Colonic mucosa (tissue), 4 donors: ENCODE data around the gene LPAR4. TPM values are rescaled to one million over a fixed set of nuclear protein-coding genes. Genes with fewer than 3 reads are reported as not detected.

Experiments used
- DNase-seq: peaks from one replicate; pipeline ENCODE4 v3.0.0-alpha.2; 2020
- H3K27ac ChIP-seq: fragments of 200-600 bp; one replicate; pipeline ENCODE4 v1.8.0; 2021
- H3K27me3 ChIP-seq: fragments of 200-600 bp; one replicate; pipeline ENCODE4 v1.8.0; 2021
- H3K36me3 ChIP-seq: fragments of 200-600 bp; one replicate; pipeline ENCODE4 v1.8.0; 2021
- H3K4me1 ChIP-seq: fragments of 200-600 bp; one replicate; pipeline ENCODE4 v1.8.0; 2021; ENCODE audit warnings: mild to moderate bottlenecking
- H3K4me3 ChIP-seq: fragments of 200-600 bp; one replicate; pipeline ENCODE4 v1.8.0; 2021
- H3K9ac ChIP-seq, 2 donors: one replicate each; pipeline ENCODE4 v1.7.0; 2013; ENCODE audit warnings: control low read depth in 2 of 2, low read depth in 2 of 2, low read length in 2 of 2
- H3K9me3 ChIP-seq: fragments of 200-600 bp; one replicate; pipeline ENCODE4 v1.8.0; 2021
- CTCF ChIP-seq: fragments of 200-600 bp; IDR thresholded peaks from one replicate; pipeline ENCODE4 v1.8.0; 2022; ENCODE audit warnings: antibody characterized with exemption, mild to moderate bottlenecking
- intact Hi-C: fragments of 100-400 bp; cut with DNase I; formaldehyde crosslinking; loops from one replicate; pipeline ENCODE4 v1.14.1; 2022
- total RNA-seq, 2 donors: library from RNA; stranded (reverse); fragmentation: NEBNext Ultra II Directional in 1 of 2; extraction: Animal tissue kit (Norgen Biotek cat#: 25700) in 1 of 2; gene quantifications; one replicate each; pipeline ENCODE4 v1.2.1, GENCODE V29; 2021
- donor health status: healthy.
- donor health status: DM: no; HTN: no; CAD: no.
- donor health status: DM: no; HTN: no; CAD: no.

The LPAR4 gene
- total RNA-seq, 2 donors from 2014 or later = 0.15 to 0.24 TPM

- intact Hi-C loops = no loop called here
- H3K4me1 ChIP-seq = no peaks in the 10 kb centered on the region
- no peaks in the 10 kb centered on the region for H3K36me3 ChIP-seq
- H3K9ac ChIP-seq = no peak overlapping the region
- TF ChIP-seq CTCF = no peak
- no peak overlapping the region for H3K4me3 ChIP-seq
- no peak overlapping the region for H3K27ac ChIP-seq
- no peaks in the 10 kb centered on the region for H3K9me3 ChIP-seq
- H3K27me3 ChIP-seq = no peaks in the 10 kb centered on the region
- DNase-seq = no peak
Observed at GRCh38 chrX:78725287-78725686, 22.2 kb upstream of the LPAR4 start.

GRCh38 chrX:78746496-78746895 lies 1.0 kb upstream of the LPAR4 start:
- no peak overlapping the region for H3K9ac ChIP-seq
- no peaks in the 10 kb centered on the region for H3K9me3 ChIP-seq
- H3K27me3 ChIP-seq = no peaks in the 10 kb centered on the region
- H3K27ac ChIP-seq = no peak overlapping the region
- TF ChIP-seq CTCF = no peak
- no peak overlapping the region for H3K4me3 ChIP-seq
- DNase-seq = no peak
- H3K36me3 ChIP-seq = no peaks in the 10 kb centered on the region
- no peaks in the 10 kb centered on the region for H3K4me1 ChIP-seq
- intact Hi-C loops = no loop called here

- intact Hi-C loops = no loop called here
- H3K9ac ChIP-seq = no peak overlapping the region
- no peak overlapping the region for H3K4me3 ChIP-seq
- H3K9me3 ChIP-seq = no peaks in the 10 kb centered on the region
- no peaks in the 10 kb centered on the region for H3K27me3 ChIP-seq
- H3K36me3 ChIP-seq = no peaks in the 10 kb centered on the region
- no peak overlapping the region for H3K27ac ChIP-seq
- no peaks in the 10 kb centered on the region for H3K4me1 ChIP-seq
- TF ChIP-seq CTCF = no peak
- DNase-seq = no peak
Observed at GRCh38 chrX:78747971-78748370, 451 bp downstream of the LPAR4 start.

DNA sequence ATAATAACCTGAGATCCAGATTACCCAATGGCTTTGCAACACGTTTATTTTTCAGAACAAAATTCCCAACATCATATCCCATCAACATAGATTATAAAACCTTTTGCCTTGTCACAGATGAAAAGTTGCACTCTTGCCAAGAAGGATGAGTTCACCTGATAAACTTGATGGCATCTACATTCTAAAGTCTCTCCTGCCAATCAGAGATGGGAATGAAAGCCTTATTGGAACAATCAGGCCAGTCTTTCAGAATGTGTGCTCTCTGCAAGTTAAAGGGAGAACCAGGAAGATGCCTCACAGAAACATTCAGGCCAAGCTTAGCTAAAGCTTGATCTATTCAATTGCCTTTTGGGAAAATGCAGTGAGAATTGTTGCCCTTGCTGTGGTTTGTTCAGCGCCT lies 1.3 kb downstream of the LPAR4 start:
- intact Hi-C loops = no loop called here
- Histone ChIP-seq H3K4me1 (no peaks in the 10 kb centered on the region), H3K9me3 (no peaks in the 10 kb centered on the region), H3K9ac (no peak overlapping the region), H3K36me3 (no peaks in the 10 kb centered on the region), H3K27ac (no peak overlapping the region), H3K4me3 (no peak overlapping the region), H3K27me3 (no peaks in the 10 kb centered on the region)
- DNase-seq = no peak
- TF ChIP-seq CTCF = no peak

DNA sequence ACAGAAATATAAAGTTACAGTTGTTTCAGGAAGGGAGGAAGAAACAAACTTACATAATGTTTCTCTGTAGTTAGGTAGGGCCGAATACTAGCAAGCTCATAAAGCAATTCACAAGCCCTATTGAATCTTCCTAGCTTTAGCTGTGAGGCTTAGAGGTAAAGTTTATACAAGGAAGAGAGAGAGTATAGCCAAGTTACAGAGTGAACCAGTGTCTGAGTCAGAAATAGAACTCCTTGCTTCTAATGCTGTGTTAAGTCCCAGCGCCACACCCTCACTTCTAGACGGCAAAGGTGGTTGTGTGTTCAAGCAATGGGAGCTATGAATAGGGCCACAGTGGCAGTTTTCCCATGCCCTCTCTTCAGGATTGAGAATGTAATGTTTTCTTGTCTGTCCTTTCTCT lies 6.1 kb downstream of the LPAR4 start:
- peak; percentile 25 for DNase-seq
- intact Hi-C loops = no loop called here
- H3K4me3 ChIP-seq = no peak overlapping the region
- H3K36me3 ChIP-seq = no peaks in the 10 kb centered on the region
- H3K9ac ChIP-seq = no peak overlapping the region
- H3K27ac ChIP-seq = peak overlapping the region; percentile 18
- no peak for TF ChIP-seq CTCF
- H3K9me3 ChIP-seq = no peaks in the 10 kb centered on the region
- no peaks in the 10 kb centered on the region for H3K4me1 ChIP-seq
- H3K27me3 ChIP-seq = no peaks in the 10 kb centered on the region

DNA sequence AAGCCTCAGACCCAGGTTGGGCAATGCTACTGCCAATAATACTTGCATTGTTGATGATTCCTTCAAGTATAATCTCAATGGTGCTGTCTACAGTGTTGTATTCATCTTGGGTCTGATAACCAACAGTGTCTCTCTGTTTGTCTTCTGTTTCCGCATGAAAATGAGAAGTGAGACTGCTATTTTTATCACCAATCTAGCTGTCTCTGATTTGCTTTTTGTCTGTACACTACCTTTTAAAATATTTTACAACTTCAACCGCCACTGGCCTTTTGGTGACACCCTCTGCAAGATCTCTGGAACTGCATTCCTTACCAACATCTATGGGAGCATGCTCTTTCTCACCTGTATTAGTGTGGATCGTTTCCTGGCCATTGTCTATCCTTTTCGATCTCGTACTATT lies 7.4 kb downstream of the LPAR4 start:
- Histone ChIP-seq H3K4me3 (no peak overlapping the region), H3K27me3 (no peaks in the 10 kb centered on the region), H3K27ac (no peak overlapping the region), H3K4me1 (no peaks in the 10 kb centered on the region), H3K9me3 (no peaks in the 10 kb centered on the region), H3K9ac (no peak overlapping the region), H3K36me3 (no peaks in the 10 kb centered on the region)
- TF ChIP-seq CTCF = no peak
- intact Hi-C loops = no loop called here
- no peak for DNase-seq
